K562 (cell line): ENCODE results near the gene TMEM107. TPM values are rescaled to one million over a fixed set of nuclear protein-coding genes. Genes with fewer than 3 reads are reported as not detected.

Experiments
- ATF3 ChIP-seq, 2 experiments: fragments of 450-650 bp in 1 of 2; sonication (generic) in 1 of 2; formaldehyde crosslinking in 1 of 2; IDR thresholded peaks in 1 of 2; conservative IDR thresholded peaks in 1 of 2; 2 replicates each; pipeline versions ENCODE4 v1.6.1 to v1.8.1; 2016 to 2023; ENCODE audit warnings: mild to moderate bottlenecking in 2 of 2, moderate library complexity in 2 of 2, inconsistent platforms in 1 of 2, missing genetic modification reagents in 1 of 2
- ATF4 ChIP-seq: fragments of 450-650 bp; formaldehyde crosslinking; IDR thresholded peaks from 2 replicates; pipeline ENCODE4 v1.4.0; 2022; ENCODE audit warnings: mild to moderate bottlenecking, moderate library complexity
- C11orf30 ChIP-seq: fragments of 450-650 bp; IDR thresholded peaks from 2 replicates; pipeline ENCODE4 v1.6.1; 2016; ENCODE audit warnings: low read depth, mild to moderate bottlenecking
- CGGBP1 ChIP-seq: fragments of 250-450 bp; sonication (Bioruptor Pico); IDR thresholded peaks from 2 replicates; pipeline ENCODE4 v1.9.0; 2021; ENCODE audit warnings: mild to moderate bottlenecking
- DIDO1 ChIP-seq: fragments of 450-650 bp; IDR thresholded peaks from 2 replicates; pipeline ENCODE4 v1.6.1; 2016; ENCODE audit warnings: low read depth, missing biosample characterization, missing genetic modification characterization
- FOSL1 ChIP-seq: fragments of 200-800 bp; sonication (Bioruptor generic); conservative IDR thresholded peaks from 2 replicates; pipeline ENCODE4 v1.6.1; 2016; ENCODE audit warnings: missing genetic modification characterization, missing compliant biosample characterization
- FOXM1 ChIP-seq, 2 experiments: fragments of 450-650 bp in 1 of 2; sonication (generic) in 1 of 2; formaldehyde crosslinking in 1 of 2; IDR thresholded peaks; 2 replicates each; pipeline versions ENCODE4 v1.6.1 to v1.9.0; 2017 to 2022; ENCODE audit warnings: low read depth in 2 of 2, mild to moderate bottlenecking in 2 of 2, missing genetic modification reagents in 1 of 2, moderate library complexity in 1 of 2
- HDAC6 ChIP-seq: IDR thresholded peaks from 2 replicates; pipeline ENCODE4 v1.6.1; 2012; ENCODE audit warnings: low read depth, mild to moderate bottlenecking, control low read depth, inconsistent platforms, low read length, moderate library complexity
- HES1 ChIP-seq: fragments of 450-650 bp; IDR thresholded peaks from 2 replicates; pipeline ENCODE4 v1.6.1; 2016; ENCODE audit warnings: low read depth, mild to moderate bottlenecking, moderate library complexity
- MBD1 ChIP-seq: fragments of 250-450 bp; sonication (Bioruptor Pico); IDR thresholded peaks from 2 replicates; pipeline ENCODE4 v1.8.0; 2022; ENCODE audit warnings: inconsistent platforms
- MYC ChIP-seq, 2 experiments: fragments of 250-450 bp in 1 of 2; sonication (Bioruptor Pico) in 1 of 2; IDR thresholded peaks; 2 replicates each; pipeline versions ENCODE4 v1.5.1 to v1.6.1; 2012 to 2021; ENCODE audit warnings: low read depth in 2 of 2, borderline replicate concordance in 1 of 2, improper control_type of control experiment in 1 of 2, low read length in 1 of 2, mild to moderate bottlenecking in 1 of 2, moderate library complexity in 1 of 2
- SAFB ChIP-seq: fragments of 200-400 bp; formaldehyde crosslinking; IDR thresholded peaks from 2 replicates; pipeline ENCODE4 v1.6.1; 2017; ENCODE audit warnings: low read depth, low read length, borderline replicate concordance
- SMC3 ChIP-seq: conservative IDR thresholded peaks from 2 replicates; pipeline ENCODE4 v1.6.1; 2011; ENCODE audit warnings: low read depth, low read length, improper control_type of control experiment; ENCODE audit not compliant: insufficient read depth
- ZC3H11A ChIP-seq: IDR thresholded peaks from 2 replicates; pipeline ENCODE4 v1.6.1; 2012; ENCODE audit warnings: low read depth, low read length, improper control_type of control experiment
- ZNF140 ChIP-seq: fragments of 250-450 bp; sonication (Bioruptor Pico); IDR thresholded peaks from 2 replicates; pipeline ENCODE4 v1.8.0; 2021; ENCODE audit warnings: moderate library complexity, mild to moderate bottlenecking, inconsistent platforms
- ZNF23 ChIP-seq: fragments of 250-450 bp; sonication (Bioruptor Pico); IDR thresholded peaks from 2 replicates; pipeline ENCODE4 v1.4.0; 2020; ENCODE audit warnings: mild to moderate bottlenecking
- ZNF239 ChIP-seq: fragments of 250-450 bp; sonication (Bioruptor Pico); IDR thresholded peaks from 2 replicates; pipeline ENCODE4 v1.4.0; 2020; ENCODE audit warnings: mild to moderate bottlenecking
- ZNF583 ChIP-seq: fragments of 250-450 bp; sonication (Bioruptor Pico); IDR thresholded peaks from 2 replicates; pipeline ENCODE4 v1.4.0; 2020
- ZNF589 ChIP-seq: fragments of 200-800 bp; sonication (Bioruptor generic); IDR thresholded peaks from 2 replicates; pipeline ENCODE4 v1.6.1; 2016; ENCODE audit warnings: low read depth, missing genetic modification characterization, missing compliant biosample characterization
- ZNF699 ChIP-seq: fragments of 250-450 bp; sonication (Bioruptor Pico); IDR thresholded peaks from 2 replicates; pipeline ENCODE4 v1.8.0; 2021; ENCODE audit warnings: mild to moderate bottlenecking, moderate library complexity; ENCODE audit not compliant: insufficient replicate concordance
- ZNF830 ChIP-seq: fragments of 250-450 bp; sonication (Bioruptor Pico); IDR thresholded peaks from 2 replicates; pipeline ENCODE4 v1.5.0; 2021; ENCODE audit warnings: mild to moderate bottlenecking
- polyA plus RNA-seq, 8 experiments: library from polyadenylated mRNA; depleted of rRNA in 4 of 8; stranded (reverse) in 5 of 8; unstranded in 3 of 8; fragments of >200 nt; fragmentation: Nextera tagmentation in 2 of 8; fragmentation: Illumina TruSeq in 1 of 8; extraction: Ambion mirVana in 2 of 8; extraction: Trizol in 1 of 8; gene quantifications; 2 replicates each; pipeline versions ENCODE4 v1.2.1 to v1.2.3, GENCODE V29; 2011 to 2014; ENCODE audit warnings: inconsistent platforms in 1 of 8, missing spikeins in 1 of 8
- total RNA-seq, 7 experiments: library from RNA; depleted of rRNA in 6 of 7; stranded (reverse); fragments of >200 nt in 6 of 7; fragmentation: Illumina TruSeq in 2 of 7; extraction: Trizol in 2 of 7; gene quantifications; 2 replicates each; pipeline versions ENCODE4 v1.2.1 to v1.2.3, GENCODE V29; 2011 to 2021; ENCODE audit warnings: low replicate concordance in 1 of 7

The TMEM107 gene
- total and polyA plus RNA-seq, 9 of the 15 experiments (the other 6 are each of a cell fraction or from before 2014, with no cell fraction given) = 7.1 to 26.2 (median 16.9) TPM

GRCh38 chr17:8153525-8153956, 22.6 kb downstream of the TMEM107 start (continued):
- TF ChIP-seq ATF4 = no peak
- no peak for TF ChIP-seq ZNF23 (CRISPR knock-in tag)
- no peak for TF ChIP-seq SMC3
- TF ChIP-seq HES1 = no peak
- TF ChIP-seq SAFB = no peak
- no peak for TF ChIP-seq FOXM1 (IDR thresholded peaks at IDR 0.05; ENCODE audit: low read depth)
- no peak for TF ChIP-seq FOXM1 (CRISPR knock-in tag; IDR thresholded peaks at IDR 0.05; ENCODE audit: low read depth)
- no peak for TF ChIP-seq ZC3H11A
- TF ChIP-seq ZNF140 (CRISPR knock-in tag) = no peak
- TF ChIP-seq DIDO1 (tag) = no peak
- TF ChIP-seq ZNF239 (CRISPR knock-in tag) = no peak
- no peak for TF ChIP-seq ZNF699 (CRISPR knock-in tag)
- no peak for TF ChIP-seq C11orf30
- TF ChIP-seq MYC (IDR thresholded peaks at IDR 0.05; ENCODE audit: low read depth, low read length) = 0 out of 2 replicates have a peak, but pooled peaks have one; percentile 23
- no peak for TF ChIP-seq MYC (CRISPR knock-in tag; IDR thresholded peaks at IDR 0.05; ENCODE audit: borderline replicate concordance, low read depth)
- TF ChIP-seq ZNF583 (CRISPR knock-in tag) = no peak
- TF ChIP-seq HDAC6 = no peak
- no peak for TF ChIP-seq MBD1
- TF ChIP-seq ZNF589 (CRISPR knock-in tag) = no peak
- peak; percentile 42; the same call in 1 of the 2 replicates for TF ChIP-seq ATF3 (IDR thresholded peaks at IDR 0.05)
- no peak for TF ChIP-seq ATF3 (CRISPR knock-in tag; conservative IDR thresholded peaks at IDR 0.05)
- no peak for TF ChIP-seq ZNF830
- no peak for TF ChIP-seq FOSL1
- no peak for TF ChIP-seq CGGBP1 (CRISPR knock-in tag)
